Right lobe of liver (tissue), 6 donors: ENCODE measurements around the gene SLC19A2. TPM values are rescaled to one million over a fixed set of nuclear protein-coding genes. Genes with fewer than 3 reads are reported as not detected.
"Not testable (repeated sequence)": the region's sequence is repeated elsewhere in the genome, so short reads cannot be mapped to it uniquely, and the experiment has no call there.

Experiments used
- ATAC-seq, 4 donors: fragments of 200-7000 bp; cut with Tn5 transposase; one replicate each; pipeline ENCODE4 v1.9.1; 2020; ENCODE audit warnings: mild to moderate bottlenecking in 4 of 4, moderate library complexity in 4 of 4
- DNase-seq, 3 donors: peaks; one replicate each; pipeline ENCODE4 v3.0.0-alpha.2; 2020
- H3K27ac ChIP-seq, 3 donors: fragments of 200-600 bp; one replicate each; pipeline ENCODE4 v1.8.0; 2022
- H3K27me3 ChIP-seq, 2 donors: fragments of 200-600 bp; one replicate each; pipeline ENCODE4 v1.8.0; 2022
- H3K36me3 ChIP-seq, 4 donors: fragments of 200-600 bp; sonication (generic) in 1 of 4; one replicate each; pipeline versions ENCODE4 v1.5.1 to v1.8.0; 2017 to 2022; ENCODE audit warnings: control low read depth in 1 of 4
- H3K4me1 ChIP-seq, 4 donors: fragments of 200-600 bp; sonication (generic) in 1 of 4; one replicate each; pipeline versions ENCODE4 v1.5.1 to v1.8.0; 2017 to 2022; ENCODE audit warnings: control low read depth in 1 of 4
- H3K4me3 ChIP-seq, 3 donors: fragments of 200-600 bp; one replicate each; pipeline ENCODE4 v1.8.0; 2022
- H3K9me3 ChIP-seq, 4 donors: fragments of 200-600 bp; sonication (generic) in 1 of 4; one replicate each; pipeline versions ENCODE4 v1.5.1 to v1.8.0; 2017 to 2022; ENCODE audit warnings: control low read depth in 1 of 4
- CTCF ChIP-seq, 4 donors: fragments of 200-600 bp in 3 of 4; fragments of 450-650 bp in 1 of 4; IDR thresholded peaks; one replicate each; pipeline versions ENCODE4 v1.5.1 to v1.8.0; 2016 to 2022; ENCODE audit warnings: antibody characterized with exemption in 4 of 4, mild to moderate bottlenecking in 2 of 4
- POLR2A ChIP-seq: fragments of 450-650 bp; IDR thresholded peaks from one replicate; pipeline ENCODE4 v1.6.1; 2017; ENCODE audit warnings: antibody characterized with exemption, mild to moderate bottlenecking
- WGBS: methylation state at CpG from one replicate; pipeline ENCODE4 v1.1.6; 2018; ENCODE audit warnings: low coverage, low lambda C conversion rate; ENCODE audit not compliant: insufficient coverage; ENCODE audit errors: missing lambda C conversion rate; 5-methylcytosine and 5-hydroxymethylcytosine counted together
- intact Hi-C, 2 donors: fragments of 100-400 bp; cut with DNase I; formaldehyde crosslinking; loops; one replicate each; pipeline versions ENCODE4 v1.11.2 to v1.14.1; 2022
- total RNA-seq, 6 experiments: library from RNA; depleted of rRNA in 2 of 6; stranded (reverse); fragments of >200 nt in 2 of 6; fragmentation: NEBNext Ultra II Directional in 3 of 6; extraction: Animal tissue kit (Norgen Biotek cat#: 25700) in 3 of 6; gene quantifications; one replicate each; pipeline versions ENCODE4 v1.1.0 to v1.2.4, GENCODE V29; 2016 to 2023
- donor health status: DM: no; HTN: yes; CAD: no.
- donor health status: DM: no; HTN: no; CAD: no.
- donor health status: DM: no; HTN: no; CAD: no.
- donor health status: DM: no; HTN: yes; CAD: no.
- donor health status: DM: no; HTN: yes; CAD: no.

SLC19A2 gene
- total RNA-seq, 6 experiments from 2014 or later: 7.1 to 12.7 (median 8.1) TPM

DNA sequence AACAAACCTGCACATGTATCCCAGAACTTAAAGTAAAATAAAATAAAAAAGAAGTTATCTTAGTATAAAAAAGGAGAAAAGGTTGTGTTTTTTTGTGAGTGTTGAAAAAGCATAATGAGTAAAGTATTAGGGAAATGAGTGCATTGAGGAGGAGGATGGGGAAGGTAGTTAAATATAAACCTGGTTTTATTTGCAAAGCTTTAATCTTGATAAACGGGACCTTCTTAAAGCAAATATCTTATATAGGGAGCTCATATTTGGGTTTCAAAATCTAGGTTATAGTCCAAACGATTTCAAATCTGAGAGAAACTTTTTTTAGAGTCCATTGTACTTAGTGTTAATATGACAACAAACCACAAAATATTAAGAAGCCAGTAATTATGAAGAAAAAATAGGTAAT is 21.7 kb upstream of the SLC19A2 start:
- no peaks in the 10 kb centered on the region for H3K36me3 ChIP-seq
- no peaks in the 10 kb centered on the region for H3K9me3 ChIP-seq
- TF ChIP-seq POLR2A: no peak
- TF ChIP-seq CTCF (IDR thresholded peaks at IDR 0.05): no peak
- intact Hi-C loops: no loop called here
- DNase-seq (no peak), ATAC-seq (peak; percentile 34 to 63 (median 50))
- peak overlapping the region in 1 of 3 donors; percentile 60 for H3K27ac ChIP-seq
- H3K27me3 ChIP-seq: no peaks in the 10 kb centered on the region
- peaks cover 0 to 48% (median 9%) of the 10 kb centered on the region in 4 donors for H3K4me1 ChIP-seq
- H3K4me3 ChIP-seq: no peak overlapping the region
- 20% methylated on average over 2 of the region's 2 CpGs for WGBS

DNA sequence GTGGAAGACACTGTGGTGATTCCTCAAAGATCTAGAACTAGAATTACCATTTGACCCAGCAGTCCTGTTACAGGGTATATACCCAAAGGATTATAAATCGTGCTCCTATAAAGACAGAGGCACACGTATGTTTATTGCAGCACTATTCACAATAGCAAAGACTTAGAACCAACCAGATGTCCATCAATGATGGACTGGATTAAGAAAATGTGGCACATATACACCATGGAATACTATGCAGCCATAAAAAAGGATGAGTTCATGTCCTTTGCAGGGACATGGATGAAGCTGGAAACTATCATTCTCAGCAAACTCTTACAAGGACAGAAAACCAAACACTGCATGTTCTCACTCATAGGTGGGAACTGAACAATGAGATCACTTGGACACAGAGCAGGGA is 17.9 kb upstream of the SLC19A2 start:
- intact Hi-C loops, ATAC-seq, H3K27me3 ChIP-seq, DNase-seq, H3K36me3 ChIP-seq, H3K27ac ChIP-seq, H3K9me3 ChIP-seq, H3K4me3 ChIP-seq: not testable (repeated sequence)
- 100% methylated on average over 1 of the region's 2 CpGs for WGBS
- peaks cover 0 to 20% (median 3%) of the 10 kb centered on the region in 4 donors for H3K4me1 ChIP-seq

GRCh38 chr1:169499807-169500206 is 14.1 kb upstream of the SLC19A2 start:
- no peaks in the 10 kb centered on the region for H3K36me3 ChIP-seq
- no peak overlapping the region for H3K4me3 ChIP-seq
- ATAC-seq (no peak), DNase-seq (no peak)
- intact Hi-C loops: no loop called here
- TF ChIP-seq CTCF (IDR thresholded peaks at IDR 0.05) (no peak), POLR2A (no peak)
- no peaks in the 10 kb centered on the region for H3K27me3 ChIP-seq
- no peak overlapping the region for H3K27ac ChIP-seq
- H3K4me1 ChIP-seq: no peaks in the 10 kb centered on the region
- no peaks in the 10 kb centered on the region for H3K9me3 ChIP-seq

GRCh38 chr1:169497317-169497716 is 11.6 kb upstream of the SLC19A2 start:
- 100% methylated on average over 2 of the region's 2 CpGs for WGBS
- no peaks in the 10 kb centered on the region for H3K36me3 ChIP-seq
- no peaks in the 10 kb centered on the region for H3K4me1 ChIP-seq
- H3K9me3 ChIP-seq: no peaks in the 10 kb centered on the region
- H3K27me3 ChIP-seq: no peaks in the 10 kb centered on the region
- TF ChIP-seq CTCF (IDR thresholded peaks at IDR 0.05): no peak
- no peak for TF ChIP-seq POLR2A
- intact Hi-C loops: no loop called here
- DNase-seq (no peak), ATAC-seq (no peak)
- no peak overlapping the region for H3K4me3 ChIP-seq
- H3K27ac ChIP-seq: no peak overlapping the region

DNA sequence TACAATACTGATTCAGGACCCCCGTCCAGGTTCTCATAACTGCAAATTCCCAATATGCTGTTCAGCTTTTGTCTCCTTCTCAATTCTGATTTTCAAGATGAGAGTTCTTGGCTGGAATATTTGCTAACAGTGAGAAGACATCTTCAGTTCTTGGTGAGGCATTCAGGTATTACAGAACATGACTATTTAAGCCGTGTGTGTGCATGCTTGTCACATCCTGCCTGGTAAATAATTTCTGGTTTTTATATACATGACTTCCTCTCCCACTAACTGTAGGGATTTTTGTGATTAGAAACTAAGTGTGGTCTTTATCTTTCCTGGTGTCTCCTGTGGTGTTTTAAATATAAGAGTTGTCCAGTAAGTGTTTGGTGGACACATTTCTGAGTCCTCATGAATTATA is 10.2 kb upstream of the SLC19A2 start:
- no peak for DNase-seq
- intact Hi-C loops: no loop called here
- H3K4me1 ChIP-seq: no peaks in the 10 kb centered on the region
- no peaks in the 10 kb centered on the region for H3K9me3 ChIP-seq
- no peak for TF ChIP-seq POLR2A
- TF ChIP-seq CTCF (IDR thresholded peaks at IDR 0.05): no peak
- ATAC-seq: no peak
- H3K4me3 ChIP-seq: no peak overlapping the region
- WGBS: 60% methylated on average over 2 of the region's 2 CpGs
- H3K27me3 ChIP-seq: no peaks in the 10 kb centered on the region
- H3K27ac ChIP-seq: no peak overlapping the region
- no peaks in the 10 kb centered on the region for H3K36me3 ChIP-seq
